LNCAP (cell line): ENCODE results near the gene KIAA1210.

ENCODE experiments used
- TF ChIP-seq, protein P1 (sequence below): fragments of 450-650 bp; IDR thresholded peaks from 2 replicates; pipeline ENCODE4 v1.5.1; 2017; ENCODE audit warnings: mild to moderate bottlenecking

KIAA1210 gene

DNA sequence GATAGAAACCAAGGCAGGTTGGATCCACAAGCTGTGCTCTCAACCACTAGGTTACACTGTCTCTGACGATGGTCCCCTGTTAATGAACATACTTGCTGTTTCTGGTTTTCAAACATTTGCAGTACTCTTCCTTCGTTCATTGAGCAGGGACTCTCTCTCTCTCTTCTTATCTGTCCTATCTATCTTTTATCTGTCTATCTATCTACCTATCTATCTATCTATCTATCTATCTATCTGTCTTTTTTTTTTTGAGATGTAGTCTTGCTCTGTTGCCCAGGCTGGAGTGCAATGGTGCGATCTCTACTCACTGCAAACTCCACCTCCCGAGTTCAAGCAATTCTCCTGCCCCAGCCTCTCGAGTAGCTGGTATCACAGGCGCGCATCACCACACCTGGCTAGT is 64.2 kb downstream of the KIAA1210 start:
- TF ChIP-seq, protein P1, sequence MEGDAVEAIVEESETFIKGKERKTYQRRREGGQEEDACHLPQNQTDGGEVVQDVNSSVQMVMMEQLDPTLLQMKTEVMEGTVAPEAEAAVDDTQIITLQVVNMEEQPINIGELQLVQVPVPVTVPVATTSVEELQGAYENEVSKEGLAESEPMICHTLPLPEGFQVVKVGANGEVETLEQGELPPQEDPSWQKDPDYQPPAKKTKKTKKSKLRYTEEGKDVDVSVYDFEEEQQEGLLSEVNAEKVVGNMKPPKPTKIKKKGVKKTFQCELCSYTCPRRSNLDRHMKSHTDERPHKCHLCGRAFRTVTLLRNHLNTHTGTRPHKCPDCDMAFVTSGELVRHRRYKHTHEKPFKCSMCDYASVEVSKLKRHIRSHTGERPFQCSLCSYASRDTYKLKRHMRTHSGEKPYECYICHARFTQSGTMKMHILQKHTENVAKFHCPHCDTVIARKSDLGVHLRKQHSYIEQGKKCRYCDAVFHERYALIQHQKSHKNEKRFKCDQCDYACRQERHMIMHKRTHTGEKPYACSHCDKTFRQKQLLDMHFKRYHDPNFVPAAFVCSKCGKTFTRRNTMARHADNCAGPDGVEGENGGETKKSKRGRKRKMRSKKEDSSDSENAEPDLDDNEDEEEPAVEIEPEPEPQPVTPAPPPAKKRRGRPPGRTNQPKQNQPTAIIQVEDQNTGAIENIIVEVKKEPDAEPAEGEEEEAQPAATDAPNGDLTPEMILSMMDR: no peak

DNA sequence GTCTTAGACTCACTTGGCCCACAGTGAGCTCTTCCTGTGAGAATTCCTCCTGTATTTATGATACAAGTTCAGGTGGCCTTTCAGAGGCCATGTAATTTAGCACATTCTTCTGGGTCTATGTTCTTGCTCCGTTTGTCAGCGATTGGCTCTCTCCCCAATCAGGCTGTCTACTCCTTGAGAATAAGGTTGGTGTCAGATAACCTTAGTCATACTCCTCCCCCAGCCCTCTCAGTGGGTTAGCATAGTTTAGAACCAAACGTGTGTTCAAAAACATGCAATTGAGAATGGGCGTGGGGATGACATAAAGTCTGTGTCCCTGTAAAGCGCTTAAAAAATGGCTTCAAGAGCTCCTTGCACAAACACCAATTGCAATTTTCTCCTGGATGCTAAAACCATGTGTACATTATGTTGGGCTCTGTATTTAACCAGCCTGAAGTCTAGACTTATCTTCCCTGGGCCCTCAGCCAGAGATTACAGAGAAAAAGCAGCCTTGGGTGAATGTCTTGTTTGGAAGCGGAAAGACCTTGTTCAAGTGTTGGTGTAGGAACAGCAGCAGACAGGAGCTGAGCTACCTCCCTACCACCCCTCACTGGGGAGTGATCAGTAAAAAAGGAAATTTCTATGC is 64.8 kb downstream of the KIAA1210 start:
- TF ChIP-seq, protein P1: no peak

DNA sequence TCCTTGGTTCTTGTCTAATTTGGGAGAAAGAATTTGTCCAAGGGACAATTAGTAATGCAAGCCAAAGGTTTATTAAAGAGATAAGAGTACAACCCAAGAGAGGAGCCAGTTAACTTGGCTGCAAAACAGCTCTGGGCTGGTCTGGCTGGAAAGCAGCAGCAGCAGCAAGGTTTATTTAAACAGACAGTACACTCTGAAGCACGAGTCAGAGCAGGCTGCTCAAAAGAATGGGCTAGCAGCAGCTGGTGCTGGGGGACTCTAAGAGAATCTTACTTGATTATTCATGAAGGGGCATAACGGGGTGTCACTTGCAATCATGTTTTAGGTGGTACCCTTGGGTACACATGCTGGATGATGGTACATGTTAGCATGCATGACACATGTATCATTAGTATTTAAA is 71.9 kb downstream of the KIAA1210 start:
- TF ChIP-seq, protein P1: no peak

DNA sequence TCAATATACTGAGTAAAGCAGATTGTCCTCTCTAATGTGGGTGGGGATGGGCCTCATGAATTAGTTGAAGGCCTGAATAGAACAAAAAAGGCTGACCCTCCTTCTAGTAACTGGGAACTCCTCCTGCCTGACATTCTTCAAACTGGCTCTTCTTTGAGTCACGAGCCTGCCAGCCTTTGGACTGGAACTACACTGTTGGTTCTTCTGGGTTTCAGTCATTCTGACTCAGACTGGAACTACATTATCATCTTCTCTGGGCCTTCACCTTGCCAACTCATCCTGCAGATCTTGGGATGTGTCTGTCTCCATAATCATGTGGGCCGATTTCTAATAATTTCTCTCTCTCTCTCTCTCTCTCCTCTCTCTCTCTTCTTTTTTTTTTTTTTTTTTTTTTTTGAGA is 81.7 kb downstream of the KIAA1210 start:
- TF ChIP-seq, protein P1: no peak

DNA sequence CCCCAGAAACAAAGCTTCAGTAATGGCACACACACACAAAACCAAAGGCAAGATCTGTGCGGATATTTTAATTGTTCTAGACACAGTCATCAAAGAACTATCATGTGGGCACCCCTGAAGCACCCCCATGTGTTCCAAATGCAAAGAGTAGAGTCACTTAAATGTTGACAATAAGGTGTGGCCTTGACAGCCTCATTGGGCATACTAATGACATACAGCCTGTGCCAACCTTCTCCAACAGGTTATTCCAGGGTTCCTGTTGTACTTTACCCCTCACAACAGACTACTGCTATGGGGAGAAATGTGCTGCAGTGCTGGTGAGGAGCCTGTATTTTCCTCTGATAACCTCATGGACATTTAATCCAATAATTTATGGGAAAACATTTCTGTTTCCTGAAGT is 84.6 kb downstream of the KIAA1210 start:
- TF ChIP-seq, protein P1: no peak

DNA sequence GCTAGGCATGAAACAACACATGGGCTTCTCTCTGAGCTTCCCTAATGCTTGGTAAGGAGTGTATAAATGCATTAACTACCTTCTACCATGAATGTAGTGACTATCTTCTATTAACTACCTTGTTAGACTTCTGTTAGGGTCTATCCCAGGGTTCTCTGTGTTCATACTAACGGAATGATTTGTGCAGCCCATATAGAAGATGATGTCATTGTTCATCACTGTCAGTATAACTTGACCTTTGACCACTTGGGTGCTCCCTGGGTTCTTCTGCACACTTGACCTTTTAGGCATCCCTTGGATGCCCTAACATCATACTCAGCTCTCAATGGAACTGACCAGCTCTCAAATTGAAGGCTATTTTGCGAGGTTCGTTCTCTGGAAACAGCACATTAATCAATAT is 85.6 kb downstream of the KIAA1210 start:
- TF ChIP-seq, protein P1: no peak

DNA sequence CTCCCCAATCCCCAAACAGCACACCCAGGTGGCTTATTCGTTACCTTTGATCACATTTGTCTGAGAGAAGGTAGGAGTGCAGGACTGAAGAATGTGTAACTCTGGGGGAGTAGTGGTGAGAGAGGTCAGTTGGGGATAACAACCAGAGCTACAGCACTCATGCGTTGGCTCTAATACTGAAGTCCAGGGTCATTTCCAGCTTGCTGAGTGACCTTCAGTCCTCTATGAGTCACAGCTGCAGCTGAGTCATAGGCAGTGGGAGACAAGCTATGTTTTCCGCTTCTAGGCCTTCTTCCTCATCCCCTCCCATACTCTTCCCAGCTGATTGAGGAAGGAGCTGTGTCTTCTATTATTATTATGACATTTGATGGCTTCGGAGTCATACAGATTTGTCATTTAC is 86.4 kb downstream of the KIAA1210 start:
- TF ChIP-seq, protein P1: no peak

DNA sequence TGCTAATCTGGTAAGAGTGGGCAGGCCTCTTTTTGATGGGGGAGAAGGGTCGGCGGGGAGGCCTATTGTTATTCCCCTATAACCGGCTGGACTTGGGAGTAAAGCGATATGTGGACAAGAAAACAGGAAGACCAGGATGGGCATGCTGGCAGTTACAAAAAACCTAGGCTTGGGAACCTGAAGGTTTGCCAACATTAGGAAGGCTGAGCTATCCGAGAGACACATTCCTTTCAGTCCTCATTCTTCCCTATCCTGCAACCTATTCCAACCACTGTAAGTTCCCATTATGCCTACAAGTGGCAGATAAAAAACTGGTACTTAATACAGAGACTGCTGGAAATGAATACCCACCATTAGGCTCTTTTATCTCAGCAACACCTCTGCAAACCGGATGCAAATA is 87.2 kb downstream of the KIAA1210 start:
- TF ChIP-seq, protein P1: no peak
